Keratinocyte (primary cell): ENCODE measurements around the gene HRK. TPM values are rescaled to one million over a fixed set of nuclear protein-coding genes. Genes with fewer than 3 reads are reported as not detected.

ENCODE experiments used
- DNase-seq: peaks from one replicate; pipeline ENCODE4 v3.0.0-alpha.2; 2011; ENCODE audit warnings: low read depth, missing footprints, low spot score
- FAIRE-seq: peaks from 2 replicates; lab custom pipeline; 2011; peaks lifted over from hg19 to GRCh38; lab: Jason Lieb, UNC
- H2AFZ ChIP-seq: 2 replicates; pipeline ENCODE4 v1.6.0; 2012; ENCODE audit warnings: low read length, control low read depth, inconsistent platforms; ENCODE audit not compliant: control insufficient read depth
- H3K27ac ChIP-seq: 2 replicates; pipeline ENCODE4 v1.5.1; 2011; ENCODE audit warnings: low read length; ENCODE audit not compliant: control insufficient read depth, insufficient read depth
- H3K27me3 ChIP-seq: 3 replicates; pipeline ENCODE4 v1.6.0; 2011; ENCODE audit warnings: low read length; ENCODE audit not compliant: control insufficient read depth, insufficient read depth; ENCODE audit errors: extremely low read depth
- H3K36me3 ChIP-seq, 2 experiments: 2 replicates in 1 of 2; 3 replicates in 1 of 2; pipeline ENCODE4 v1.5.1; 2011; ENCODE audit warnings: low read length in 2 of 2, mild to moderate bottlenecking in 1 of 2; ENCODE audit not compliant: control insufficient read depth in 2 of 2, insufficient read depth in 2 of 2; ENCODE audit errors: extremely low read depth in 1 of 2
- H3K4me1 ChIP-seq: 3 replicates; pipeline ENCODE4 v1.5.1; 2011; ENCODE audit warnings: low read length; ENCODE audit not compliant: control insufficient read depth, insufficient read depth; ENCODE audit errors: extremely low read depth
- H3K4me2 ChIP-seq: 3 replicates; pipeline ENCODE4 v1.6.0; 2011; ENCODE audit warnings: low read depth, low read length; ENCODE audit not compliant: control insufficient read depth, insufficient read depth; ENCODE audit errors: extremely low read depth
- H3K4me3 ChIP-seq, 3 experiments: fragments of 200-600 bp in 1 of 3; sonication (generic) in 1 of 3; 2 replicates in 2 of 3; 3 replicates in 1 of 3; pipeline ENCODE4 v1.5.1; 2011 to 2016; ENCODE audit warnings: low read length in 3 of 3, mild to moderate bottlenecking in 3 of 3, control low read depth in 2 of 3, inconsistent platforms in 1 of 3, low read depth in 1 of 3, mixed read lengths in 1 of 3, mixed run types in 1 of 3, moderate library complexity in 1 of 3; ENCODE audit not compliant: control insufficient read depth in 2 of 3, insufficient read depth in 2 of 3; ENCODE audit errors: extremely low read depth in 1 of 3
- H3K79me2 ChIP-seq: 2 replicates; pipeline ENCODE4 v1.6.0; 2012; ENCODE audit warnings: low read length; ENCODE audit not compliant: control insufficient read depth, insufficient read depth
- H3K9ac ChIP-seq: 3 replicates; pipeline ENCODE4 v1.6.0; 2011; ENCODE audit warnings: low read length; ENCODE audit not compliant: control insufficient read depth, insufficient read depth; ENCODE audit errors: extremely low read depth
- H3K9me1 ChIP-seq: 3 replicates; pipeline ENCODE4 v1.6.0; 2011; ENCODE audit warnings: low read length; ENCODE audit not compliant: control insufficient read depth, insufficient read depth; ENCODE audit errors: extremely low read depth
- H3K9me3 ChIP-seq: 2 replicates; pipeline ENCODE4 v1.5.1; 2012; ENCODE audit warnings: low read depth, low read length; ENCODE audit not compliant: control insufficient read depth
- H4K20me1 ChIP-seq: 3 replicates; pipeline ENCODE4 v1.6.0; 2011; ENCODE audit warnings: low read length; ENCODE audit not compliant: control insufficient read depth, insufficient read depth; ENCODE audit errors: extremely low read depth
- EZH2 ChIP-seq: IDR thresholded peaks from one replicate; pipeline ENCODE4 v1.6.1; 2012; ENCODE audit warnings: inconsistent platforms, mild to moderate bottlenecking, low read length, moderate library complexity
- dilution Hi-C: fragments of 300-500 bp; cut with MboI; formaldehyde crosslinking; loops from one replicate; pipeline ENCODE4 v1.7.0; 2020; ENCODE audit warnings: low sequenced_read_pairs; ENCODE audit not compliant: extremely low pct_ligation_motif_present
- polyA plus RNA-seq, 5 experiments: library from polyadenylated mRNA; depleted of rRNA in 3 of 5; stranded (reverse) in 3 of 5; stranded (forward) in 1 of 5; unstranded in 1 of 5; fragments of >200 nt; gene quantifications; 1 replicate in 1 of 5; 2 replicates in 3 of 5; 3 replicates in 1 of 5; pipeline versions ENCODE4 v1.2.1 to v1.2.3, GENCODE V29; 2011 to 2012; ENCODE audit warnings: missing spikeins in 2 of 5, low read depth in 1 of 5, low replicate concordance in 1 of 5
- TF ChIP-seq, protein P1 (sequence below), 3 experiments: IDR thresholded peaks in 1 of 3; conservative IDR thresholded peaks in 1 of 3; optimal IDR thresholded peaks in 1 of 3; 2 replicates in 2 of 3; 3 replicates in 1 of 3; pipeline versions ENCODE3 to v1.5.1; 2011; ENCODE audit warnings: low read length in 3 of 3, mild to moderate bottlenecking in 3 of 3, moderate library complexity in 2 of 3, control low read depth in 1 of 3, inconsistent platforms in 1 of 3; ENCODE audit not compliant: insufficient read depth in 2 of 3; ENCODE audit errors: extremely low read depth in 1 of 3

The HRK gene
- polyA plus RNA-seq, 1 donor (not counting 4 experiments of a cell fraction or from before 2014, with no cell fraction given) = 0.01 TPM

DNA sequence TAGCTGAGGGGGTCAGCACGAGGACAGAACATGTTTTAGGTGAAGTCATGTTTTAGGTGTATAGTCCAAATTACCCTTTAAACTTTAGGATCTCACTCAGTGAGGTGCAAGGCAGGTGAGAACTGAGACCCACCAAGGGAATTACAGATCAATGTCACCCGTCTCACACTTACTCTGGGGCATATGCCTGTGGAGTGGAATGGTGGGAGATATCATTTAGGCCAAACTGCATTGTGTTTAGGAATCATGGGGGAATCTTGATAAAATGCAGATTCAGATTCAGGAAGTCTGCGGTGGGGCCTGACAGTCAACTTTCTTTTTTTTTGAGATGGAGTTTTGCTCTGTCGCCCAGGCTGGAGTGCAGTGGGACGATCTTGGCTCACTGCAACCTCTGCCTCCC, 47.3 kb upstream of the HRK start:
- DNase-seq (no peak), FAIRE-seq (no peak)
- Histone ChIP-seq H3K9me3 (no peaks in the 10 kb centered on the region), H3K9ac (no peak overlapping the region), H3K79me2 (no peaks in the 10 kb centered on the region), H3K9me1 (no peaks in the 10 kb centered on the region), H3K27me3 (no peaks in the 10 kb centered on the region), H3K4me1 (peaks cover 15% of the 10 kb centered on the region), H2AFZ (no peak overlapping the region), H3K36me3 (peaks cover 1 to 3% of the 10 kb centered on the region in 2 experiments), H3K4me3 (no peak overlapping the region), H3K27ac (no peak overlapping the region), H3K4me2 (no peak overlapping the region), H4K20me1 (no peaks in the 10 kb centered on the region)
- dilution Hi-C loops = no loop called here
- TF ChIP-seq, protein P1, sequence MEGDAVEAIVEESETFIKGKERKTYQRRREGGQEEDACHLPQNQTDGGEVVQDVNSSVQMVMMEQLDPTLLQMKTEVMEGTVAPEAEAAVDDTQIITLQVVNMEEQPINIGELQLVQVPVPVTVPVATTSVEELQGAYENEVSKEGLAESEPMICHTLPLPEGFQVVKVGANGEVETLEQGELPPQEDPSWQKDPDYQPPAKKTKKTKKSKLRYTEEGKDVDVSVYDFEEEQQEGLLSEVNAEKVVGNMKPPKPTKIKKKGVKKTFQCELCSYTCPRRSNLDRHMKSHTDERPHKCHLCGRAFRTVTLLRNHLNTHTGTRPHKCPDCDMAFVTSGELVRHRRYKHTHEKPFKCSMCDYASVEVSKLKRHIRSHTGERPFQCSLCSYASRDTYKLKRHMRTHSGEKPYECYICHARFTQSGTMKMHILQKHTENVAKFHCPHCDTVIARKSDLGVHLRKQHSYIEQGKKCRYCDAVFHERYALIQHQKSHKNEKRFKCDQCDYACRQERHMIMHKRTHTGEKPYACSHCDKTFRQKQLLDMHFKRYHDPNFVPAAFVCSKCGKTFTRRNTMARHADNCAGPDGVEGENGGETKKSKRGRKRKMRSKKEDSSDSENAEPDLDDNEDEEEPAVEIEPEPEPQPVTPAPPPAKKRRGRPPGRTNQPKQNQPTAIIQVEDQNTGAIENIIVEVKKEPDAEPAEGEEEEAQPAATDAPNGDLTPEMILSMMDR (optimal IDR thresholded peaks at IDR 0.05 in 1 of 3, IDR thresholded peaks at IDR 0.05 in 1 of 3, conservative IDR thresholded peaks at IDR 0.05 in 1 of 3; ENCODE audit: extremely low read depth in 1 of 3, insufficient read depth in 2 of 3, low read length in 3 of 3) = no peak
- no peak for TF ChIP-seq EZH2

DNA sequence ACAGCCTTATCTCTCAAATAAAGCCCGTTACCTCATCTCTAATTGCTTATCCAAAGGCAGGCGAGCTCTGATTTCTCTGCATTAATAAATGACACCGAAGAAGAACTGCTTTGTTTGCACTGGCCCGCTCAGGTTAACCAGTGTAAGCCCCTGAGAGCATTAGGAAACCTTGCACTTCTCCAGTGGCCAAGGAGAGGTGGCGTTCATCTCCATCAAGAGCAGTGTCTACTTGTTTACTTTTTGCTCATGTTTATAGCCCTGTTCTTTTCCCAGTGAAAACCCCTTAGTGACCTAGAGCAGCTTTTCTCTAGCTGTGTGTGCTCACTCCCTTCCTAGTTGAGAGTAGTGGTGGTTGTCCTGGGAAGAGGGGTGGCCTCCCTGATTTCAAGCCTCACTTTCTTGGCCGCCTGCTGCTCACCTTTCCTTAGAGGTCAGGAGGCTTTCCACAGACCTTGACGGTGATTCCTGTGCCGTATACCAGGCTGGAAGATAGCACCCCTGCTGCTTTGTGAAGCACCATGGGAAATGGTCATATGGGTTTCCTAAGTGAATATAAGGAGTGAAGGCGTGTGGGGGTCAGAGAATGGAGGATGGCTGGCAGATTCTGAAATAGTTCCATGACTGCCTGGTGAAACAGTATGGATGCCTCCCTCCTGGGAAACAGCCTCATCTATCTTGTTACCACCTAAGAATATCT, 46.2 kb upstream of the HRK start:
- Histone ChIP-seq H3K36me3 (peaks cover 1 to 3% of the 10 kb centered on the region in 2 experiments), H3K9ac (no peak overlapping the region), H3K79me2 (no peaks in the 10 kb centered on the region), H2AFZ (no peak overlapping the region), H3K4me3 (no peak overlapping the region), H4K20me1 (no peaks in the 10 kb centered on the region), H3K27ac (no peak overlapping the region), H3K4me2 (no peak overlapping the region), H3K9me3 (no peaks in the 10 kb centered on the region), H3K27me3 (no peaks in the 10 kb centered on the region), H3K9me1 (no peaks in the 10 kb centered on the region), H3K4me1 (peaks cover 15% of the 10 kb centered on the region)
- FAIRE-seq = no peak
- no peak for DNase-seq
- TF ChIP-seq EZH2 = no peak
- TF ChIP-seq, protein P1 (optimal IDR thresholded peaks at IDR 0.05 in 1 of 3, IDR thresholded peaks at IDR 0.05 in 1 of 3, conservative IDR thresholded peaks at IDR 0.05 in 1 of 3; ENCODE audit: extremely low read depth in 1 of 3, insufficient read depth in 2 of 3, low read length in 3 of 3) = no peak
- dilution Hi-C loops = no loop called here
